ENCODE results near the gene GRM8. TPM values are rescaled to one million over a fixed set of nuclear protein-coding genes. Genes with fewer than 3 reads are reported as not detected.

GRM8 gene
- total RNA-seq, 1 experiment from 2014 or later: not detected

- in situ Hi-C loops (cut with HindIII; ENCODE audit: low pct_unique_long_range_greater_than_20kb, low sequenced_read_pairs): no loop called here
- no peak for DNase-seq (ENCODE audit: low read depth)
Measured at GRCh38 chr7:126403040-126403439, 849.7 kb downstream of the GRM8 start.

- DNase-seq (ENCODE audit: low read depth): no peak
- in situ Hi-C loops (cut with HindIII; ENCODE audit: low pct_unique_long_range_greater_than_20kb, low sequenced_read_pairs): no loop called here
Measured at GRCh38 chr7:126401918-126402317, 850.8 kb downstream of the GRM8 start.

GRCh38 chr7:126398851-126399529 lies 853.8 kb downstream of the GRM8 start:
- DNase-seq (ENCODE audit: low read depth): no peak
- in situ Hi-C loops (cut with HindIII; ENCODE audit: low pct_unique_long_range_greater_than_20kb, low sequenced_read_pairs): no loop called here

GRCh38 chr7:126398285-126398684 lies 854.5 kb downstream of the GRM8 start:
- no peak for DNase-seq (ENCODE audit: low read depth)

GRCh38 chr7:126394406-126394805 lies 858.3 kb downstream of the GRM8 start:
- in situ Hi-C loops (cut with HindIII; ENCODE audit: low pct_unique_long_range_greater_than_20kb, low sequenced_read_pairs): no loop called here
- no peak for DNase-seq (ENCODE audit: low read depth)

More at GRCh38 chr7:126398285-126398684, 854.5 kb downstream of the GRM8 start:
- in situ Hi-C loops (cut with HindIII; ENCODE audit: low pct_unique_long_range_greater_than_20kb, low sequenced_read_pairs): no loop called here

Other genes starting within 250 kb of the GRM8 start
- gene ZNF800, start 139.8 kb upstream of the GRM8 start, total RNA-seq (2014; rRNA removed; shearing (Covaris generic); ENCODE audit: low replicate concordance): 7.6 and 19.3 TPM in 2 replicates

Measured in Caki2 (cell line).